ENCODE results near the gene FAM53B.

GRCh38 chr10:124676416-124677062 lies 67.6 kb downstream of the FAM53B start:
- no peak for TF ChIP-seq GATA2 (IDR thresholded peaks at IDR 0.05; ENCODE audit: low read depth, low read length)
- TF ChIP-seq GATA3 (IDR thresholded peaks at IDR 0.05; ENCODE audit: low read depth, low read length) = no peak

Measured in SH-SY5Y (cell line).